CMK (cell line): ENCODE results near the gene MOK.

Experiments used
- DNase-seq: peaks from one replicate; pipeline ENCODE4 v3.0.0-alpha.2; 2010; ENCODE audit warnings: low read depth

Gene MOK

DNA sequence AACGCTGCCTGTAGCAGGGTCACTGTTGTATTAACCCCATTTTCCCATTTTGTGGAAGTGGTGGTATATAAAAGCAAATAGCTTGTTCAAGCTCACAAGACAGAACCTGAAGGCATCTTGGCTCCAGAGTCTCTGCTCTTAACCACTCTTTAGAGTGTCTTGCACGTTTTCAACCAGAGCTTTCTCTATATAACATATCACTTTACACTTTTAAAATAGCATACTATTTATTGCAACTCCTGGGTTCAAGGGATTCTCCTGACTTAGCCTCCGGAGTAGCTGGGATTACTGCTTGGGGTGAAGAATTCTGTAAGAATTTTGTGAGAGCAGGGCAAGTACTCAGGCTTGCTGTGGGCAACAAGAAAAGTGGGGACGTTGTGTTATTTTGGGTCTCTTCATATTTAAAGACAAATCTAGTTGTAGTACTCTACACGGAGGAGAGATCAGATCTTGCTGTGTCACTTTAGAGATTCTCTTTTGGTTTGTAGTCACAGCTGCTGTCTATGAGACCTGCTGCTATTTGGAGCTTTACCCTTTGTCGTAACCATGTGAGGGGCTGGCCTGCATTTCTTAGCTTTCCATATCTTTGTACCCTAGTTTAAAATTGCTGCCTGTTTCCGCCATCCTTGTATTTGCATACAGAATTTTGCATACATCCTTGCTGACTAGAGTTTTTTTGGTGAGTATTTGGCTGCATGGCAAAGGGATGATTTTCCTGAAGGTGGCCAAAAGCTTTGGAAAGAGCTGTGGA is 124.5 kb downstream of the MOK start:
- DNase-seq, result no peak
